VCaP (cell line): ENCODE measurements around the gene COX18.

Experiments
- H3K27ac ChIP-seq: fragments of 450-650 bp; 2 replicates; pipeline ENCODE4 v1.5.1; 2017
- CTCF ChIP-seq: fragments of 450-650 bp; conservative IDR thresholded peaks from 2 replicates; pipeline ENCODE4 v1.5.1; 2017; ENCODE audit warnings: mild to moderate bottlenecking, moderate library complexity

The COX18 gene

DNA sequence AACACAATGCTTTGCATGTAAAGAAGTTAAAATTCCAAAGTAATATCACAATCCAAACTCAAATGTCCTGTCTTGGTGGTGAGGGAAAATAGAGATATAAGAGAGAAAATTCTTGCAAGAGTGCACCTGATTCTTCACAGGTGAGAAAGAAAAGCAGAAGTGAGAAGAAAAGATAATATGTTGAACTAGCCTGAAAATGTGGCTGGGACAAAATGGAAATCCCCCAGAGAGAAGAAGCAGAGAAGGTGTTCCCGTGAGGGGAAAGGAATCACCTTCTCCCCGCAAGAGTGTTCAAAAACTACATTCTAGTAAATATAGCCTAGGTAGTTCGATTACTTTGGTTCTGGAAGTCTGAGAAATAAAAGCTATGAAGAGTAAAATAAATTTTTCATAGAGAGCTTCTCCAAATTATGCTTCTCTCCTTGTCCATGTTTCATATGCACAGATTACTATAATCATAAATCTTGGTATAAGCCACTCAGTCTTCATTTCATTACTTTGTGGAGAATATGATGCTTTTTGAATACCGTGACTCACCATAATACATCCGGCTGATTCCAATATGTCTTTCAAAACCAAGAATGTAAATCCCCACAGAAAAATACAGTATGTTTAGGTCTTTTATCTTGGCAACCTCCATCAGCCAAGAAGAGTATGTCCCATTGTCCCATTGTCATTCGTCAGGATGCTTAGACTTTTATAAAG is 63.1 kb downstream of the COX18 start:
- TF ChIP-seq CTCF: no peak
- H3K27ac ChIP-seq: no peak overlapping the region

DNA sequence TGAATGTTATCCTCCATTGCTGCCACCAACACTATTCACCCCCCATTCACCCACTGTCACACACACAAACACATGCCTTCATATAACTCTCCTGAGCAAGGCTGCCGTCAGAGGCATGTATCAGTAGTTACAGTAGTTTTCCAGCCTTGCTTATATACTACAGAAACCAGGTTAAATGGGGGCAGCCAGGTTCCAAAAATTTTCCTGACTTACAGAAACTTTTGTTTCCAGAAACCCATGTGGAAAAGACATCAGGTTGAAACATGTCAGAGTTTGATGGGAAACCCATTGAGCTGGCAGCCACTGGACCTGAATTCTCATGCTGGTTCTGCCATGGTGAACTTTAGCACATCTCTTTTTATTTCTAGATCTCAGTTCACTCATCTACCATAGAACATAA is 64.0 kb downstream of the COX18 start:
- no peak overlapping the region for H3K27ac ChIP-seq
- TF ChIP-seq CTCF: no peak
